HG03039 (cell line): Measurements from ENCODE around the gene DCLK1.

Experiments used
- ATAC-seq: cut with Tn5 transposase; IDR thresholded peaks from one replicate; pipeline ENCODE4 v1.9.1; 2021; ENCODE audit warnings: mild to moderate bottlenecking, moderate library complexity; ENCODE audit not compliant: unreplicated experiment

DCLK1 gene

DNA sequence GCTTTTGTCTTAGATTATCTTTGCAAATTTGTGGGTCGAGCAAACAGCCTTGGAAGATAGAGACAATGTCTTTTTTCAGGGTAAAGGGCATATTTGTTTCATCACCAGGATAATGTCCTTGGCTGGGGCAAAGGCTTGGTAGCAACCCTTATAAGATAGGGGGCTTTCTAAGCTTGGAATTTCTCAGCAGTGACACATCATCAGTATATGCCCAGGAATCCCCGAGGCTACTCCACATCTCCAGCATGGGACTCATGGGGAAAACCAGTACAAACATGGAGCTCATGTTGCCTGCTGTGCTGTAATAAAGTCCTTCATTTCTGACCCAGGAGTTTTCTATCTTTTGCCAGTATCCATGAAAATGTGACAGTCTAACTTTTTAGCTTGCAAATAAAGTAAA is 77.1 kb downstream of the DCLK1 start:
- no peak for ATAC-seq

DNA sequence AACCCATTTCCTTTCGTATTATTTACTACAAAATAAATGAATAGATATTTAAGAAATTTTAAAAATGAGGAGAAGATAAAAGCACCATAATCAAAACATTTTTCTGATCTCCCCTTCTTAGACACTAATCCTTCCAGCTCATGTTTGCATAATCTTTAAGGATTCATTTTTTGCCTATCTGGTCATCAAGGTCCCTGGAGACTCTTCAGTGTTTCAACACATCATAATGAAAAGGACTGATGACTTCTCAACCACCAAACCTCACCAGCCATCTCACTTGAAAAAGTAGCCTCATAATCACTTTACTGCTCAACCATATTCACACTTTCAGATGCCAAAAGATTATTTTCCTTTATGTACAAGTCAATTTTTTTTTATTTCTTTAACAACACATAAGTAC is 80.1 kb downstream of the DCLK1 start:
- no peak for ATAC-seq

DNA sequence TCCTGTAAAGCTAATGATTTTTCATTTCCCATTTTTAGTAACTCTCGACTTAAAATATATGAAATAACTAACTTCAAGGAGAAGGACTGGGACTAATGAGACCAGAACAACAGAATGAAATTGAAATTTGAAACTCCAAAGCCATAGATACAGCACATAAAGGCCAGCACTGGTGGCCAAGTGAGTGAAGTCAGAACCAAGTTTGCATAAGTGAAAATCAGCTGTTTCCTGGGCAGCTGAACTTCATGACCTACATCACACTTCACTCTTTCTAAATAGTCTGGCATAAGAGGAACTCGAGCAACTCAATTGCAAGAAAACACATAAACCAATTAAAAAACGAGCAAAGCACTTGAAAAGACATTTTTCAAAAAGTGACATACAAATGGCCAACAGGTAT is 84.5 kb downstream of the DCLK1 start:
- ATAC-seq = no peak

DNA sequence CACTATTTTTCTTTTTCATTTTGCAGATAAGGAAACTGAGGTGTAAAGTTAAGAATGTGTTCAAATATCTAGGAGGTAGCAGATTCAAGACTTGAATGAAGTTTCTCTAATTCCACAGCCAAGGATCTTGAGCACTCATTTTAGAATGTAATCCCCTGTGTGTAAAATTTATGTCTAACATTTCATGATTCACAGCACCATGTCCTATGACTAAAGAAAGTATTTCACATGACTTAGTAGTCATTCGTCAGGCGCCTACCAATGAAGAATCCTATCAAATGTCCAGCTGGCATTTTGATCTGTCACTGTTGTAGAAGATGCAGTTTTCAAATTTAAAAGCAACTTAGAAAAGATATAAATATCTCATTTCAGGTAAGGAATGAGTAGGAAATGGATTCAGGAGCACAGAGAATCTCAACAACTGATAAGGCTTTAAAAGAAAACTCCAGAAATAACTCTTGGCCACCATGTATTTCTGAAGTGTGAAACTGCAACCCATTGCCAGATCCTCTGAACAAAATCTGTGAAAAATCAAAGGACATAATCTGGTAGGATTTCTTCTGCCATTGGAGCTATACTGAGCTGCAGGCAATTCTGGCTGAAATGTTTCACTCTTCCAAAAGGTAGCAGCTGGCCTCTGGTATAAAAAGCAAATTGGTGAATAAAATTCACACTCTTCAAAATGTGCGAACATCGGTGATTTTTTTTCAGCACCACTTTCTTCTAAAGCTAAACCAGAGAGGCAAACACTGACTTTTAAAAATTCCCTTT is 92.2 kb downstream of the DCLK1 start:
- no peak for ATAC-seq

DNA sequence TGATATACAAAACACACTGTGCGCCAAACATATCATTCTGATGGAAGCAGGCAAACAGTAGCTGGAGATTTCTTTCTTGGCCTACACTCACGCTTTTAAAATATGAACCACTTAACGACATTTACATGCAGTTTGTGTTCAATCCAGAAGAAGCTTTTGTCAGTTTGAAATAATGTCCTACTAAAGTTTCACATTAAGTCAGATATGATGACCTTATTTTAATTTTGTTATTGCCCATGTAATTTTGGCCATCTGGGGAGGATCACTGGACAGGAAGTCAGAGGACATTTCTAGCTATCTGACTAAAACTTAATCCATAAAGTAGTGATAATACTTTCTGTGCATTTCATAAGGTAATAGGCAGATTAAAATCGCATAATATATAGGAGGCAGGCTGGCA is 98.1 kb downstream of the DCLK1 start:
- no peak for ATAC-seq

DNA sequence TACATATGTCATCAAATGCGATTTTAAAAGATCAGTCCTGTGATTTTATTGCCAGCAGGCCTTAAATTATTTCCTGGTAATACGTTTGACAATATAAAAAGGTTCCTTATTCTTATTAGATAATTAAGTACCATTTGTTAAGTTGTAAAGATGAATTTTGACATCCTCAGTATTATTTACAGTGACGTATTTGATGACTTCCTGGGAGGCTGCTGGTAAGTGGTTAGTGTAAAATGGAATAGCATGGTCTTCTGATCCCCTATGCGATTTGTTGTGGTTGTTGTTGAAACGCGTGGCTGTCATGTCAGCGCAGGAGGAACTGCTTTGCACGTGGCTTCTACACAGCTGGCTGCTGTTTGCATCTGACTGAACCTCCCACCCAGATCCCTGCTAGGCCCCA is 99.7 kb downstream of the DCLK1 start:
- no peak for ATAC-seq

DNA sequence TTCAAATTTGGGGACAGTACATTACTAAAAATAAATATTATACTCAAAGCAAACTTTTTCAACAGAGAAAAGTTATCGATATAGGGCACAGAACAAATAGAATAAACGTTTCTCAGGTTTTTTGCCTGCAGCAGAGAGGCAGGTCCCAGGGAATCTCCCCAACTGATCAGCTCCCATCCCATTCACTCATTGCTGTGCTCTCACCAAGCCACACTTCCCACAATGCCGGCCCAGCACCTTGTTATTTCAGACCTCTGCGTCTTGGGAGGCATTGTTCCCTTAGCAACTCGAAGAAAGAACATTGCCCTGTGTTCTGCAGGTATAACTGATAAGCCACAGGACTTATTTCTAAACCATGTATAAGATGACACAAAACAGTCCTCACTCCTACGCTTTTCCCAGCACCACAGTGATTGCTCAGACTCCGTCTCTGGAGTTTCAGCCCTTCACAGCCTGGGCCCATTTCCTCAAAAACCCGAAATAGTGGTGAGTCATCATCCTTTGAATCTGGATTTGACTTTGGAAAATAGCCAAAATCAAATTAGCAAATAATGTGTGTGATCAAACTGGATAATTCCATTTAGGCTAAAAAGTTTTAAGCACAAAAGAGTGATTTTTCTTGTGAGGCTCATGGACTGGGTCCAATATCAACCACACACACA is 100.4 kb downstream of the DCLK1 start:
- no peak for ATAC-seq

DNA sequence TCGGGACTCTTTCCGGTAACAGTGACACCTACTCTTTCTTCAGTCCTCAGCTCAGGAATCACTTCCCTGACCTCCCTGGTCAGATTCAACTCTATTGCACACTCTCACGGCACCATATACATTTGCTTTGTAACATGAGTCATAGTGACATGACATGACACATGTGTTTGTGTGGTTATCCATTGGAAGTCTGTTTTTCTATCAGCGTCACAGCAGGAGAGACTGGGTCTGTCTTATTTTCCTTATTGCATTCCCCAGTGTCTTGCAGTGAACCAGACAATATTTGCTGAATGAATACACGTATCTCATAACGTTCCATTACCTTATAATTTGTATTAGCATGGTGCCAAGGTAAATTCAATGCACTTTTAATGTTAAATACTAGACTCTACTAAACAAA is 102.0 kb downstream of the DCLK1 start:
- ATAC-seq = no peak

DNA sequence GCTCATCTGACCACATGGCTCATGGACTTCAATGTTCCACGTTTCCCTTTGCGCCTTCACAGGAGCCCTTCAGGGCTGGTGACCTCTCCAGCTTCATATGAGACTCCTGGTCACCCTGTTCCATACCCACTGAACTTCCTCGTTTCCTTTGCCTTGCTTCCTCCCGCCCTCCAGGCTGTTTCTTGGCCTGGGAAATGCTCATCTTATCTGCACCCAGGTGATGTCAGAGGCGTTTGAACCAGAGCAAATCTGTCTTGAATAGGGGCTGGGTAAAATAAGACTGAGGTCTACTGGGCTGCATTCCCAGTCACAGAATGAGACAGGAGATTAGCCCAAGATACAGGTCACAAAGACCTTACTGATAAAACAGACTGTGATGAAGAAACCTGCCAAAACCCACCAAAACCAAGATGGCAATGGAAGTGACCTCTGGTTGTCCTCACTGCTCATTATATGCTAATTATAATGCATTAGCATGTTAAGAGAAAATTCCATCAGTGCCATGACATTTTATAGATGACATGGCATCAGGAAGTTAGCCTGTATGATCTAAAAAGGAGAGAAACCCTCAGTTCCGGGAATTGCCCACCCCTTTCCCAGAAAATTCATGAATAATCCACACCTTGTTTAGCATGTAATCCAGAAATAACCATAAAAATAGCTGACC is 102.7 kb downstream of the DCLK1 start:
- no peak for ATAC-seq

DNA sequence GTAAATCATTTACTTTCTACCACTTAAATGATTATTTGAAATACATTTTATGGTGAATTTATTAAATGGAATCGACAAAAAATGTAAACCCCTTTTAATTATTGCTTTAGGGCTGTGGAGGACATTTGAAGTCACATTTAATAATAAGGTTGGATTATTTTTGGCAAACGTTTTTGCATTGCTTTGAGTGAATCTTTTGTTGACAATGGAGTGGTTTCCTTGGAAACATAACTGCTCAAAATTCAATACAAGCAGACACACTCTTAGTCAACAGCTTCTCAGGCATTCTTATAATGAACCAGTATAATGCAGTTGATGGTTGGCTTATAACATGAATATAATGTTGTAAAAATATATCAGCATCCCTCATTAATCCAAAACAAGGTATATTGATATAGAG is 104.7 kb downstream of the DCLK1 start:
- ATAC-seq = no peak

DNA sequence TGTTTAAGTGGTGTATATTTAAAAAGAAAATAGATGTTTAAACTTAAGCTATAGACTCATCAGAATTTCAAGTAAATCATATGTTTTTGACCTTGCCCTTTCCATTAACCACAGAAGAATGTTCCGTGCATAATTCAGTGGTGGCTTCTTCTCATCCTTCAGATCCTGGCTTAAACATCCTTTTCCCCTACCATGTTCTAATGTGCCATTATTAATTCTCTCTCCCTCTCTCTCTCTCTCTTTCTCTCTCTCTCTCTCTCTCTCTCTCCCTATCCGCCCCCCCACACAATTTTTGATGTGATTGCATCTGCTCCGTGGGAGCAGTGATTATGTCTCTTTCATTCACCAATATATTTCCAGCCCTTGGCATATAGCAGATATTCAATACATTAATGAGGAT is 116.4 kb downstream of the DCLK1 start:
- no peak for ATAC-seq

DNA sequence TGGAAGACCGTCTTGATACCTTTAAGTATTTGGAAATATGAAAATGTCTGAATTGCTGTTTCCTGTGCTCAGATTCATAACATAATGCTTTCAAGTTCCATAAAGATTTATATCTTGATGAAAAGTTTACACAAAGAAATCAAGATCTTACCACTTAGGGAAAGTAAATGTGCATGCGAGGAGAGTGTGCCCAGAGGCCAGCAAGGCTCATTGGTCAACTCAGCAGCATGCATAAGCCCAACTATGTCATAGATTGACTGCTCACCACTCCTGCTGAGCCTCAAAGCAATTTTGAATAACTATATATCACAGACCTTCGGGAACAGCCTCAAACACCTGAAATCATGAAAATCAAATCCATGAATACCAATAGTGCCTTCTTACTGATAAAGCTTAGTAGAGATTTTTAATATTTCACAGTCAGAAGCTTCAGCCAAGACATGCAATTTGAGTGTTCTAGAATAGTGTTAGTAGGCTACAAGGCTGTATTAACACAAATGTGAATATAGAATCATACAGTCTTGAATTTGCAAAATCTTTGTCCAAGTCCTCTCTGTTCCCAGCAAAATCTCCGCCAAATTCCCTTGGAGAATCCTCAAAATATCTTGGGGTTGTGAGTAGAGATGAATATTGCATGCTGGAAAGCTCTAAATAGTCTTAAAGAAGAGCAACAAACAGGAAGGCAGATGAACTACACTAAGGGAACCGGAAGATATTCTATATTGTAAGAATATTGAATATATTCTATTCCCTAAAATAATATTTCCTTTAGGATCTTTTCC is 124.1 kb downstream of the DCLK1 start:
- ATAC-seq = no peak

DNA sequence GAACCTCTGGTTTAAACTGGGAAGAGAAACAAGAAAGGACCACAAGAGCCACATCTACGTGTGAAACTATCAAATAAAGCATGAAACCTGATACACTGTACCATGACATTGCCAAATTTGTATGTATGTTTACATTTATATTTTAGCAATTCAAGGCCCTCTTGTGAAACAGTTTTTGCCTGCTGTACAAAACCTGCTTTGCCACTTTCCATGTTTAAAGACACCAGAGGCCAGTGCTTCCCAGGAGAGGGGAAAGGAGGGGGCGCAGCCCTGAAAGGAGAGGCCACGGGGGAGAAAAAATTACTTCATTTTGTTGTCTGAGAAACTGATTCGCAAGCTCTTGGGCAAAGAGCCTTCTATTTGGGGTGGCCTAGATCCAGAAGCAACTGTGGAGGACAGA is 124.8 kb downstream of the DCLK1 start:
- ATAC-seq = no peak

DNA sequence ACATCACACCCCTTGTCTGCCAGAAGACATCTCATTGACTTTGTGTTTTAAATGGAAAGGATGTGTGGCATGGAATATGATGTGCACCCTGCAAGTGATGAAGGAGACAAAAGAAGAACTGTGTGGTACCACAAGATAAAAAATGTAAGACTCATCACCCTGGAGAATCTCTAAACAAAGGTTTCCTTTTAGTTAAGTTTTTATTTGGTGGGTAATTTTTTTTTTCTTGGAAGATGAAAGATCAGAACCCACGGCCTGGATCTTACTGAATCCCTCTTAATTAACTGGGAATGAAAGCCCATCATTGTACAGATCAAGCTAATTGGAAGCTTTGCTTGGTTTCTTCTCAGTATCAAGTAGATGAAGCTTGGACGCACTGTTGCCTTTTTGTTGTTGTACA is 129.6 kb downstream of the DCLK1 start:
- no peak for ATAC-seq

DNA sequence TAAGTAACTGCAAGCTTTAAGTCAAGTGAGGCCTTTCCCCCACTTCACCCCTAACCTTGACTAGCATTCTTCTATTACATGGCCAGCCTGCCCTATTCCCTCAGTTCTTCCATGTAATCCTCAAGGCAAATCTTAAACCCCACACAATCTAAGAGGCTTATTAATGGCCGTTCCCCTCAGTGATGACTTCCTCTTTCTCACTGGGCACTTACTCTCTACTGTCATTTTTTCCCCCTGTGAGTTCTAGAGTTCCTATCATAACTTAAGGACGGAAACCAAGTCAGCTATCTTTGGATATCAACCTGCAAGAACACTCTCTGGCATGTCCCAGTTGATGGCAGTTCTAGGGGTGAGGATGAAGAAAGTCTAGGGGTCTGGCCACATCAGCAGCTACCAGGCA is 131.2 kb downstream of the DCLK1 start:
- ATAC-seq = no peak

DNA sequence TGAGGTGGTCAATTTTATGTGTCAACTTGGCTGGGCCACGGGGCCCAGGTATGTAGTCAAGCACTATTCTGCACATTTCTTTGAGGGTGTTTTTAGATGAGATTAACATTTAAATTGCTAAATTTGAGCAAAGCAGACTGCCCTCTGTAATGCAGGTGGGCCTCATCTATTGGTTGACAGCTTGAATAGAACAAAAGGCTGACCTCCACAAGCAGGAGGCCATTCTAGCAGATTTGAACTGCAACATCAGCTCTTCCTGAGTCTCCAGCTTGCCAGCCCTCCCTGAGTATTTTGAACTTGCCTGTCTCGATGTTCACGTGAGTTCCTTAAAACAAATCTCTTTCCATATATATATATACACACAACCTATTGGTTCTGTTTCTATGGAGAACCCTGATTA is 134.8 kb downstream of the DCLK1 start:
- no peak for ATAC-seq

DNA sequence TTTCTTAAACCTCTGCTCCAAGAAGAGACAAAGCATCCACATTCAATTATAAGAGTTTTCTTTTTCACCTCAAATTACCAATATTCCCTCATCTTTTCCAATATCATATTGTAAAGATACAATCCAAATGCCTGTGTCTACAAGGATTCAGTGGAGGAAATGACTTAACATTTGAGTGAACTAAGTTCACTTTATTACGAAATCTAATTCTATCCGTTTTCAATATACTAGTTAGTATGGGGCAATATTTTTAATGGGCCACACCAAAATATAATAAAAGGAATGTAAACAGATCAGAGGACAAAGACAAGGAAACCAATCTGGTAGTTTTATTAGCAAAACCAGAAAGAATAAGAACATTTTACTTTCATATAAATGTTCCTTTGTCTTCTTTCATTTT is 136.0 kb downstream of the DCLK1 start:
- no peak for ATAC-seq

DNA sequence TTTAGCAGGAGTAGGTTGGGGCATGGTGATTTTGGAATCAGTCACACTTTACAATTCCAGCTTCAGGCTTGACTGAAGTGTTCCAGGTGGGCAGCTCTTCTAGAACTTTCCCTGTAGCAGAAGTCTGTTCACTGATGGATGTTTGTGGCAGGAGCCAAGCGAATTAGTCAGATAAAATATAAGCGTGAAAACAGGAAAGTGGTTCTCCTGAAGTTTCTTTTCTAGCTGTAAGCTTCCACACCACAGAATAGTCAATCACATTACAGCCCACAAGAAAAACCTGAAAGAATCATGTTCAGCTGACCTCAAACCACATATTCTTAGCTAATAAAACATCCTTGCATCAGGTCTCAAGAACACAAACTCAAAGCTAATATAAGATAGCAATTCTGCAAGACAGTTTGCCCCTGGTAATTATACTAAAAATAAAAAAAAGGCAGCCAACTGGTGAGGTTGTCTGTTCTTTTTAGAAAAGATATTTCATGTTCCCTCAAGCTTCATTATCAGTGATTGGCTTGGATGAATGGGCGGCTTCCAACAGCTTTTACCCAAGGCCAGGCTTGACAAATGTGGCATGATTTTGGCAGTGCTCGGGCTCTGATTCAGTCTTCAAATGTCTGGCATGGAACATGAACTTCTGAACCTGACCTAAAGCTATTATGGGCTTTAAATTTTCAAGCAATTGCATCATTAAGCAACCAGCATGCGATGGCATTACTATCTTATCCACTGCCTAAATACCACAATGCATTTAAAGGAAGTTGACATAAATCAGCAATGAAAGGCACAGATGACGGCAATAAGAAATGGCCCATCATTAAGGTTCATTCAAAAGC is 136.8 kb downstream of the DCLK1 start:
- no peak for ATAC-seq

DNA sequence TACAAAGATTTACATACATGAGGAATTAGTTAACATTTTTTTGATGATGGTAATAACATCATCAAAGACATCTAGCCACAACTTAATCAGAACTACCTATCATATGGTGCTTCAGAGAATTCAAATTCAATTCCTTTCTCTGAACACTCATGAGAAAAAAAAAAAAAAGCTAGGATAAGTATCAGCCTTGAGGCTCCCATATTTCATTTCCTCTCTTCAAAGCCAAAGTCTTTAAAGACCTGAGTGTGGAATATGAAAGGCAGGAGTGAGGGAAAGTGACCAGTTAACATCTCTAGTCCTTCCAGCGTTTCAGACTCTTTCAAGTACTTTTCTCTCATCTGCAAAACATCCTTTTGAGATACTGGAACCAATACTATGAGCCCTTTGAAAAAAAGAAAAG is 137.5 kb downstream of the DCLK1 start:
- ATAC-seq = no peak

DNA sequence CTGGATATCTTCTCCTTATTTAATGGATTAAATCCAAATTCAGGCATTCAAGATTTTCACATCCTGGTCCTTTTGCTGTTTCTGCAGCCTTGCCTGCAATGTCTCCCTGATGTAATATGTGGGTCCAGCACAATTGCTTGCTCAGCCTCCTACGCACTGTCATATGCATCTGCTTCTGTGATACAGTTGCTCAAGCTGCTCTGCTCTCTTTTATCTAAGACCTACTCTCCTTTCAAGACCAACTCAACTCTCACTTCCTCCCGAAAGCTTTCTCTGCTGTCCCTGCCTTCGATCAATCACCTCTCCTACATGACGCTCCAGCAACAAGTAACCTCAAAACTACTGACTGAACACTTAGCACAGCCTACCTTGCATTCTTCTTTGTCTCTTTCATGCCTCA is 138.2 kb downstream of the DCLK1 start:
- no peak for ATAC-seq

DNA sequence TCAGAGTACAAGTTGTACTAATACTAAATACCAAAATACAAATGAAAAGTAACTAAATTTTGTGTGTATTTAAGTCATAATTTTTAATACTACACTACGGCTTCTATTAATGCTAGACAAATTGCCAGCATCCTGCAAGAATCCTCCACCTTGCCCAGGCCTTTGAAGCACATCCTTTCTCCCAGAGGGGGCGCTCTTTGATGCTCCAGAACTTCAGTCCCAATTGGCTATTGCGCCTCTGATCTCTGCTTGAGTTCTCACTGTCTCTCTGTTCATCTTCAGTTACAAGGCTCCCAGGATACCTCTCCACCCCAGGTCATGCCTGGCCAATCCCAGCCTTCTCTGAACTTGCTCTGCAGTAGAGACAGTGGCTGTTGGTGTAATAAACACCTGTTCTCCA is 141.0 kb downstream of the DCLK1 start:
- no peak for ATAC-seq
